T47D (cell line): ENCODE results near the gene APEH.

Experiments
- DNase-seq, 2 experiments: peaks; one replicate each; pipeline versions ENCODE4 v3.0.0 to v3.0.0-alpha.2; 2011 to 2012; ENCODE audit warnings: low read depth in 1 of 2, low spot score in 1 of 2
- JUND ChIP-seq: IDR thresholded peaks from 2 replicates; pipeline ENCODE4 v1.6.1; 2012; ENCODE audit warnings: low read depth
- in situ Hi-C: cut with HindIII; loops from 2 replicates; pipeline ENCODE4 v1.10.0; 2016; ENCODE audit warnings: low sequenced_read_pairs, low pct_unique_long_range_greater_than_20kb

APEH gene

DNA sequence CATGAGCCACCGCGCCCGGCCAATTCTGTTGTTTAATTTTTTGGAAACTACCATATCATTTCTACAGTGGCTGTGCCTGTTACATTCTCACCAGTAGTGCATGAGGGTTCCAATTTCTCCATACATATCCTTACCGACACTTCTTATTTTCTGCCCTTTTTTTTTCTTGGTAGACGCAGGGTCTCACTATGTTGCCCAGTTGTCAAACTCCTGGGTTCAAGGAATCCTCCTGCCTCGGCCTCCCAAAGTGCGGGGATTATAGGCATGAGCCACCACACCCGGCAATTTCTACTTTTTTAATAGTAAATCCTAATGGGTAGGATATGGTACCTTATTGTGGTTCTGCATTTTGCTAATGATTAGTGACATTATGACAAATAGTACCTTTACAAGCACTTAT, 35.7 kb downstream of the APEH start:
- no peak for TF ChIP-seq JUND
- DNase-seq: no peak
- in situ Hi-C loops: no loop called here

DNA sequence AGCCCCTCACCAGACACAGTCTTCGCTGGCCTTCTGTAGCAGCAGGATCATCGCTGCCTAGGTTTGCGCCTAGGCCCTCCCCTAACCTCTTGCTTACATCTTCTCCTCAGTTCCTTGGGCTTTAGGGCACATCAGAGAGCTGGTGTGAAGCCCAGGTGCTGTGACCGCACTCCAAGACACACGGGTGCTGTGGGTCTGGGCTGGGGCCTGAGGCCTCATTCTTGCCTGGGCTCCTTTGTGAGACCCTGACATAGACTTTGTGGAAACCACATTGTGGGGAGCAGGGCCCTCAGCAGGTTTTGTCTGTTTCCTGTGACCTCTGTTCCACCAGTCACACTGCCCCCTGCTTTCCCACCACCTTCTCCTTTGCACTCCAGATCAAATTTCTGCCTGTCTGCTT, 37.3 kb downstream of the APEH start:
- TF ChIP-seq JUND: no peak
- DNase-seq: no peak
- in situ Hi-C loops: no loop called here

DNA sequence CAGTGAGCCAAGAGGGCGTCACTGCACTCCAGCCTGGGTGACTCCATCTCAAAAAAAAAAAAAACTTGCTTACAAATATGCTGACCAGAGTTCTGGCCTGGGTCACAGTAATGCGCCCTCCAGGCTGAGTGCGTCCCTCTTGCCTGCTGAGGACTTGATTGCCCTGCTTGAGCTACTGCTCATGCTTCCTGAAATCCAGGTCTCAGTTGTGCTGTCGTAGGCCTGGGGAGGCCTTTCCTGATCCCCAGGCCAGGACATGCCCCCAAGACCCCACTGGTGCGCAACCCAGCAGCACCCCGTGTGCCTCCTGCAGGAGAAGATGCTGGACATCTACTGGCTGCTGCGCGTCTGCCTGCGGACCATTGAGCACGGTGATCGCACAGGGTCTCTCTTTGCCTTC, 38.0 kb downstream of the APEH start:
- in situ Hi-C loops: no loop called here
- DNase-seq: no peak
- TF ChIP-seq JUND: no peak

DNA sequence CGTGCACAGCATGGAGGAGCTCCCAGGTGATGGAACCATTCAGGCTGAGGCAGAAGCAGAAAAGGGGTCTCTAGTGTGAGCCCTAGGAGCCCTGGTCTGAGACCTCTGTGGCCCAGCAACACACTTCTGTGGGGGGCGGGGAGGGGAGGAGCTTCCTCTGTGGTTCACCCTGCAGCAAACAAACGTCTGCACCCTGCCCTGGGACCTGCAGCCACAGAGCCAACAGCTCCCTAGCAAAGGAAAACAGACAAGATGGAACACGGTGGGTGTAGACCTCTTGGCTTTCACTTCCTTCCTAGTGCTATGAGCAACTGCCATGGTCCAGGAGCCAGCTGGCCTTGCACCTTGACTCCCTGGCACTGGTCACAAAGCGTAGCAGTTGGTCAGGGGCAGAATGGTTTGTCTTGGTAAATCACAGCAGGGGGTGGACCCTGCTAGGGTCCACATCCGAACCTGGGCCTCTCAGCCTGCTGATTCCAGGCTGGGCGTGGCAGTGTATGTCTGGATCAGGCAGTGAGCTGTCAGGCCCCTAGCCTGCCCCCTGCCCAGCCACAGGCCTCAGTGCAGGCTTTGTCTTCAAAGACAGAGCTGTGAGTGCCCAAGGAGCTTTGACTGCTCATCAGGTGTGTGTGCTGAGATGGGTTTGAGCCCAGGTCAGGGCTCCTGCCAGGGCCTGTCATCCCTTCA, 38.6 kb downstream of the APEH start:
- no peak for DNase-seq
- TF ChIP-seq JUND: no peak
- in situ Hi-C loops: no loop called here

DNA sequence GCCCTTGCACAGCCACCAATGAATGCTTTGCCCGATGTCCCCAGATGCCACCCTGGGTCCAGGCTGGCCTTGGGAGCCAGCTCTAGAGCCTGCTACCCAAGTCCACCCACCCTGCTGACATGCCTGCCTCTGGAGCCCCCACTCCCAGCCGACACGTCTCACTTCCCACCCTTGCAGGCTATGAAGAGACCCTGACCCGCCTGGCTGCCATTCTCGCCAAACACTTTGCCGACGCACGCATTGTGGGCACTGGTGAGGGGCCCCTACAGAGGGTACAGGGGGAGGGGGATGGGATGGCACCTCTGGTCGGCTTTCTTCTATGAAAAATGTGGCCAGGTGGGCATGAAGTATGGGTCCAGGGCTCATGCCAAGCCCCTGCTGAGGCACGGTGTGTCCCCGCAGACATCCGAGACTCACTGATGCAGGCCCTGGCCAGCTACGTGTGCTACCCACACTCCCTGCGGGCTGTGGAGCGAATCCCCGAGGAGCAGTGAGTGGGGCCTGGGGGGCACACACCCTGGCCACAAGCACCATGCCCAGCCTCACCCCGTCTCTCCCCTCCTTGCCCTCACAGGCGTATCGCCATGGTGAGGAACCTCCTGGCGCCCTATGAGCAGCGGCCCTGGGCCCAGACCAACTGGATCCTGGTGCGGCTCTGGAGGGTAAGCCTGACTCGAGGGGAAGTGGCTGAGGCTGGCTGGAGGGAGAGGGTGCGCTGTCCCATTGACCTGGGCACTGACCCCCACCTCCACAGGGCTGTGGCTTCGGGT, 39.4 kb downstream of the APEH start:
- in situ Hi-C loops: no loop called here
- no peak for DNase-seq
- no peak for TF ChIP-seq JUND

DNA sequence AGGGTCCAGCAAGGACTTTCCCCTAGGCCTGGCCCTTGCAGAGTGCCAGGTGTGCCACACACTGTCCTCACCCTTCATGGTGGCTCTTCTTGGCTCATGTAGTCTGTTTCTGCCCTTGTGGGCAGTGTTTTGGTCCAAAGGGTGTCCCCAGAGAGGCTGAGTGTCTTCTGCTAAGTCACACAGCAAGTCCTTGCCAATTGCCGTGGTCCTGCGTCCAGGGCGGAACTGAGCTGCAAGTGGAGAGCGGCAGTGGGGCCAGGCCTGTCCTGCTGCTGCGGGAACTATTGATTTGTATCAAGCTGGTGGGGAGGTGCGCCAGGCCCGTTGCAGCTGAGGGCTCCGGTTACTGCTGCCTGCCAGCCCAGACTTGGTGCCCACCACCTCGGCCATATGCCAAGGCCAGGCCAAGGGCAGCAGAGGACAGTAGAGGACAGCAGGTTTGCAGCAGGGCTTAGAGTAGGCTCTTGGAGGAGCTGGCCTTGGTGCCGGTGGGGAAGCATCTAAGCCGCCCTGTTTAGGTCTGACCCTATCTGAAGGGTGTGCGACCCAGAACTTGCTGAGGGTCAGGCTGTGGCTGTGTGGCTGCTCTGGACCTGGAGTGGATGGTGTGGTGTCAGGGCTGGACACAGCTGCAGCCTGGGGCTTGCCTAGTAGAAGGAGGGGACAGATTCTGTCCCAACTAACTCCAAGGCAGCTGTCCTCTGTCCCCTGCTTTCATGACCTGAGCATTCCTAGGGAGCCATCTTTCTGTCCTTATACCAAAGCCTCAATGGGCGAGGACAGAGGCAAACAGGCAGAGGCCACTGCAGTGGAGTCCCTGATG, 40.8 kb downstream of the APEH start:
- TF ChIP-seq JUND: no peak
- DNase-seq: no peak
- in situ Hi-C loops: no loop called here

DNA sequence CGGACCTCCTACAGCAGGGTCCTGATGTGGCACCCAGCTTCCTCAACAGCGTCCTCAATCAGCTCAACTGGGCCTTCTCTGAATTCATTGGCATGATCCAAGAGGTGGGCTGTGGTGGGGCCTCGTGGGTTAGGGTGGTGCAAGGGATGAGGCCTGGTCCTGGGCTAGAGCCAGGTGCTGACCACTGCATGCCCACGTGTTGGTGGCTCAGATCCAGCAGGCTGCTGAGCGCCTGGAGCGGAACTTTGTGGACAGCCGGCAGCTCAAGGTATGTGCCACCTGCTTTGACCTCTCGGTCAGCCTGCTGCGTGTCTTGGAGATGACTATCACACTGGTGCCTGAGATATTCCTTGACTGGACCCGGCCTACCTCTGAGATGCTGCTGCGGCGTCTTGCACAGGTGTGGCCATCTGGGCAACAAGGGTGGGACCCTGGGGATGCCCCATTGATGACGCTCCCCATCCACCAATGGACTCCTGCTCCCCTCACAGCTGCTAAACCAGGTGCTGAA, 41.5 kb downstream of the APEH start:
- DNase-seq: no peak
- no peak for TF ChIP-seq JUND
- in situ Hi-C loops: no loop called here

GRCh38 chr3:49716169-49716568, 42.0 kb downstream of the APEH start:
- TF ChIP-seq JUND: no peak
- in situ Hi-C loops: no loop called here
- no peak for DNase-seq

- DNase-seq: no peak
- in situ Hi-C loops: no loop called here
- no peak for TF ChIP-seq JUND
Observed at GRCh38 chr3:49716691-49717210, 42.6 kb downstream of the APEH start.

- in situ Hi-C loops: no loop called here
- no peak for DNase-seq
- TF ChIP-seq JUND: no peak
Observed at GRCh38 chr3:49717211-49717958, 43.2 kb downstream of the APEH start.

GRCh38 chr3:49717959-49718857, 44.1 kb downstream of the APEH start:
- in situ Hi-C loops: no loop called here
- TF ChIP-seq JUND: no peak
- DNase-seq: no peak
